ENCODE data around the gene MMP17. TPM values are rescaled to one million over a fixed set of nuclear protein-coding genes. Genes with fewer than 3 reads are reported as not detected.

MMP17 gene
- total and polyA plus RNA-seq, 2 experiments from 2014 or later: 0.40 to 0.42 TPM

GRCh38 chr12:131845121-131845520 lies 16.9 kb downstream of the MMP17 start:
- no peaks in the 10 kb centered on the region for H3K4me1 ChIP-seq (ENCODE audit: insufficient read depth)
- H3K36me3 ChIP-seq (replicated peaks; ENCODE audit: insufficient read depth, low read depth): no peaks in the 10 kb centered on the region
- no peaks in the 10 kb centered on the region for H3K9me3 ChIP-seq (ENCODE audit: low read depth)
- no peak overlapping the region for H3K4me3 ChIP-seq
- no peak overlapping the region for H2AFZ ChIP-seq
- 96% methylated on average over 27 of the region's 29 CpGs for WGBS (ENCODE audit: low lambda C conversion rate, missing lambda C conversion rate)
- H4K20me1 ChIP-seq (ENCODE audit: insufficient read depth, poor library complexity, severe bottlenecking): no peaks in the 10 kb centered on the region
- H3K79me2 ChIP-seq: no peaks in the 10 kb centered on the region
- TF ChIP-seq EZH2 (IDR thresholded peaks at IDR 0.05; ENCODE audit: borderline replicate concordance) (no peak), EZH2phosphoT487 (IDR thresholded peaks at IDR 0.05; ENCODE audit: low read depth, severe bottlenecking, unreplicated experiment) (no peak), CTCF (IDR thresholded peaks at IDR 0.05; ENCODE audit: poor library complexity) (no peak)
- H3K27ac ChIP-seq: no peak overlapping the region
- no peak for DNase-seq (ENCODE audit: low spot score)
- H3K4me2 ChIP-seq: no peak overlapping the region
- no peaks in the 10 kb centered on the region for H3K27me3 ChIP-seq
- H3K9me2 ChIP-seq (replicated peaks; ENCODE audit: insufficient read depth): no peaks in the 10 kb centered on the region

DNA sequence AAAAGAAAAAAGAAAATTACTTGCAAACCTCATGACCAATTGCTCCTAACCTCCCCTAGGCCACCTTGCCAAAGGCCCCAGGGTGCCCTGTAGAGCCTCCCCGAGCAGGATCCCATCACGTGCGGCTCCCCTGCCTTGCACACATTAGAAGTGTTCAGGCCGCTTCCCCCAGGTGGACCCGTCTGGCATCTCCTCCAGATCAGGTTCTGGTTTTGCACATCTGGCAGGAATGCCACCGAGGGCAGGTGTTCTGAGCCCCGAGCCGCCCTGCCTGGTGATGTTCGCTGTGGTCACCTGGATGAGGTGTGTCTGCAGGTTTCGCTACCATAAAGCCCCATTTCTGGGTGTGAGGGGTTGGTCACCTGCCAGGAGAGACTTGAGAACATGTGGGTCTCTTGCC lies 19.3 kb downstream of the MMP17 start:
- TF ChIP-seq CTCF (IDR thresholded peaks at IDR 0.05; ENCODE audit: poor library complexity): no peak
- TF ChIP-seq EZH2phosphoT487 (IDR thresholded peaks at IDR 0.05; ENCODE audit: low read depth, severe bottlenecking, unreplicated experiment): no peak
- TF ChIP-seq EZH2 (IDR thresholded peaks at IDR 0.05; ENCODE audit: borderline replicate concordance): no peak
- Histone ChIP-seq H3K9me2 (replicated peaks; ENCODE audit: insufficient read depth) (no peaks in the 10 kb centered on the region), H3K4me2 (no peak overlapping the region), H3K27ac (no peak overlapping the region), H3K27me3 (no peaks in the 10 kb centered on the region), H4K20me1 (ENCODE audit: insufficient read depth, poor library complexity, severe bottlenecking) (no peaks in the 10 kb centered on the region), H3K79me2 (no peaks in the 10 kb centered on the region), H3K9me3 (ENCODE audit: low read depth) (no peaks in the 10 kb centered on the region), H3K36me3 (replicated peaks; ENCODE audit: insufficient read depth, low read depth) (no peaks in the 10 kb centered on the region), H2AFZ (no peak overlapping the region), H3K4me1 (ENCODE audit: insufficient read depth) (no peaks in the 10 kb centered on the region), H3K4me3 (no peak overlapping the region)
- 94% methylated on average over 10 of the region's 10 CpGs for WGBS (ENCODE audit: low lambda C conversion rate, missing lambda C conversion rate)
- no peak for DNase-seq (ENCODE audit: low spot score)

GRCh38 chr12:131848753-131849152 lies 20.6 kb downstream of the MMP17 start:
- Histone ChIP-seq H3K9me2 (replicated peaks; ENCODE audit: insufficient read depth) (no peaks in the 10 kb centered on the region), H4K20me1 (ENCODE audit: insufficient read depth, poor library complexity, severe bottlenecking) (no peaks in the 10 kb centered on the region), H2AFZ (no peak overlapping the region), H3K79me2 (no peaks in the 10 kb centered on the region), H3K36me3 (replicated peaks; ENCODE audit: insufficient read depth, low read depth) (no peaks in the 10 kb centered on the region), H3K4me2 (no peak overlapping the region), H3K4me3 (no peak overlapping the region), H3K27me3 (no peaks in the 10 kb centered on the region), H3K4me1 (ENCODE audit: insufficient read depth) (no peaks in the 10 kb centered on the region), H3K27ac (no peak overlapping the region), H3K9me3 (ENCODE audit: low read depth) (no peaks in the 10 kb centered on the region)
- DNase-seq (ENCODE audit: low spot score): no peak
- WGBS (ENCODE audit: low lambda C conversion rate, missing lambda C conversion rate): 96% methylated on average over 24 of the region's 24 CpGs
- TF ChIP-seq EZH2 (IDR thresholded peaks at IDR 0.05; ENCODE audit: borderline replicate concordance): no peak
- no peak for TF ChIP-seq EZH2phosphoT487 (IDR thresholded peaks at IDR 0.05; ENCODE audit: low read depth, severe bottlenecking, unreplicated experiment)
- TF ChIP-seq CTCF (IDR thresholded peaks at IDR 0.05; ENCODE audit: poor library complexity): no peak
